HG03354 (cell line): ENCODE results near the gene ICAM1.
"Not testable (repeated sequence)": the region's sequence is repeated elsewhere in the genome, so short reads cannot be mapped to it uniquely, and the experiment has no call there.

ENCODE experiments used
- ATAC-seq: cut with Tn5 transposase; IDR thresholded peaks from one replicate; pipeline ENCODE4 v1.9.1; 2021; ENCODE audit warnings: mild to moderate bottlenecking; ENCODE audit not compliant: unreplicated experiment, poor library complexity, severe bottlenecking

The ICAM1 gene, protein sequence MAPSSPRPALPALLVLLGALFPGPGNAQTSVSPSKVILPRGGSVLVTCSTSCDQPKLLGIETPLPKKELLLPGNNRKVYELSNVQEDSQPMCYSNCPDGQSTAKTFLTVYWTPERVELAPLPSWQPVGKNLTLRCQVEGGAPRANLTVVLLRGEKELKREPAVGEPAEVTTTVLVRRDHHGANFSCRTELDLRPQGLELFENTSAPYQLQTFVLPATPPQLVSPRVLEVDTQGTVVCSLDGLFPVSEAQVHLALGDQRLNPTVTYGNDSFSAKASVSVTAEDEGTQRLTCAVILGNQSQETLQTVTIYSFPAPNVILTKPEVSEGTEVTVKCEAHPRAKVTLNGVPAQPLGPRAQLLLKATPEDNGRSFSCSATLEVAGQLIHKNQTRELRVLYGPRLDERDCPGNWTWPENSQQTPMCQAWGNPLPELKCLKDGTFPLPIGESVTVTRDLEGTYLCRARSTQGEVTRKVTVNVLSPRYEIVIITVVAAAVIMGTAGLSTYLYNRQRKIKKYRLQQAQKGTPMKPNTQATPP

GRCh38 chr19:10270616-10271394 is at the start of gene ICAM1:
Gene ICAM1, plus strand, starts transcription at chr19:10271120. Its CDS starts 40 bp downstream, at chr19:10271160.
- peak; percentile 57 for ATAC-seq

GRCh38 chr19:10222201-10222890 is 48.6 kb upstream of the ICAM1 start:
- ATAC-seq: no peak

GRCh38 chr19:10223488-10224213 is 47.3 kb upstream of the ICAM1 start:
- ATAC-seq: no peak

DNA sequence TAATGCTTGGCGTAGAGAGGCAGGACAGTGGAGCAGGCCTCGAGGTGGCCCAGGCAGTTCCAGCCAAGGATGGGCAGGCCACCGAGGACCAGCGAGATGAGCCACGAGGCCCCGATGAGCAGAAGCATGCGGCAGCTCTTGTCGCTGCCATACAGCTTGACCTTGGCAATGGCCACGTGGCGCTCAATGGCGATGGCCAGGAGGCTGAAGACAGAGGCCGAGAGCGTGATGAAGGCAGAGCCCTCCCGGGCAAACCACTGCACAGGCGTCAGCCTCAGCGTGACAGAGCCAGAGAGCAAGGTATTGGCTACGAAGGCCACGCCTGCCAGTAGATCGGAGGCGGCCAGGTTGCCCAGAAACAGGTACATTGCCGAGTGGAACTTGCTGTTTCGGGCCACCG is 46.6 kb upstream of the ICAM1 start:
- ATAC-seq: no peak

DNA sequence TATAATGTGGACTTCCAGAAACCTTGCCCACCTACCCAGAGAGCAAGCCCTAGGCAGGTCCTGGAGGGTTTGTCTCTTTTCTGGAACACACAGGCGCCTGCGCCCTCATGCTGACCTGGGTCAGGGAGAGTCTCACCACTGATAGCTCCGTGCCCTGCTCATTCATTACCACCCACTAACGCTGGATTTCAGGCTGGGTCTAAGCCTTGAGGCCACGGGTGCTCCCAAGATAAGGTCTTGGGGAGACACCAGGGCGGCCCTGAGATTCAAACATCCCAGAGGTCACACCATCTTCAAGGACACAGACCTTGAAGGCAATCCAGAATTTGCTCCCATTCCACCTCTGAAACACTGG is 44.9 kb upstream of the ICAM1 start:
- no peak for ATAC-seq

DNA sequence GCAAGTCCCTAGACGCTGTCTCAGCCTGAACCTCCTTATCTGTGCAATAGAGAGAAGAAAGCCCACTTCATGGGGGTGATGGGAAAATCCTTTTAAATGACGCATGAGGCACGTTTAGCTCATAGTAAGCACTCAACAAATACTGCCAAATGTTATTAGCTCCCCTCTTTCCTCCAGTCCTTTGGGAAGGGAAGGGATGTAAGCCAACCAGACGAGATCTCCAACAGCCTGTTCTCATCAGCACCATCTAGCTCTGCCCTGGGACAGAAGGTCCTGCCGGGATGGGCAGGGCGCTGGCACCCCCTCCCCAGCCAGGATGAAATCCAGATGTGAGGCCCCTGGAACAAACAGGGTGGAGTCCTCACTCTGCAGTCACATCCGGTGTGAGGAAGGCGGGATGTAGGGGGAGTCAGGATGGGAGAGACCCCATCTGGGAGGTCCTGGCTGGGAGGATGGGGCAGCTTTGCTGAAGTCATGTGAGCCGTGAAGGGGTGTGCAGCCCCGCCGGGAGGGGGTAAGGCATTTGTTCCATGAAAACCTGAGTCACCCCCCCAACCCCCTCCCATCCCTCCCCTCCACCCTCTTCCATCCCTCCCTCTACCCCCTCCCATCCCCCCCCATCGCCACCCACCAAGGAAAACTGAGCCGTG is 44.4 kb upstream of the ICAM1 start:
- no peak for ATAC-seq

DNA sequence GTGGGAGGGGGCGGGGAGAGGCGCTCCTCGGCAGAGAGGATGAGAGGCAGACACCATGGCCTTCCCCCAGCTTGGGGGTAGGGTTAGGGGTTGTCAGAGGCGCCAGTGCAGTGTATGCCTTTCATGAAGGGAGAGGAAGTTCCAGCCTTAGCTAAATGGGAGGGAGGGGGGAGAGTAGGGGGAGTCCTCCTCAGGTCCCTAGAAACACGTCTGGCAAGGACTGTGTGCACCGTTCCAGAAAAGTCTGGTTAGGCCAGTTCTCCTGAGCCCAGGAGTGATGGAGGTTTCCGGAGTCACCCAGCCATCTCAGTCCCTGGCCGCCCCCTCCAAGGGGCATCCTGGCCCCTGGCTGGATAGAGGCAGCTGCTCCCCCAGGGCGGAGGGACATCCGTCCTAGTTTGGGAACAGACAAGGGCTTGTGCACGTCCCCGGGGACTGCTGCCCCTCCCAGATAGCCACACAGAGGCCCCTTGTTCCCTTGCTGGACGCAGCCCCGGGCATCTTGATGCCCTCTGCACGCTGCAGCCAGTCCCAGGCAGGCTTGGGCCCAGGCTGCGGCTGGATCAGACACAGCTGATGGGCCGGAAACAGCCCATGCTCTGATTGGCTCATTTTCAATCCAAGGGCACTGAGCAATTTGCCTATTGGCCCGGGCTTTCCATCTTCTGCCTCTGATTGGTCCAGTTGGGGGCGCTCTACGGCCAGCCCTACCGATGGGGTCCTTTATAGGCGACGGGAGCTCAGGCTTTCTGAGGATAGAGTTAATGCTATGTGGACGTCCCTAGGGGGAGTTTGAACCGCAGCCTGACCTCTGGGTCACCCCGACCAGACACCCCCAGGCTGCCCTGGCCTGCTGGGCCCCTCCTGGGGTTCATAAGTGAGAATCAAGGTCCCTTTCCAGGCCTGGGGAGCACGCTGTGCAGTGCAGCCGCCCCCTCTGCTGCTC is 43.6 kb upstream of the ICAM1 start:
- no peak for ATAC-seq

- no peak for ATAC-seq
Measured at GRCh38 chr19:10228393-10228792, 42.5 kb upstream of the ICAM1 start.

GRCh38 chr19:10228920-10229319 is 42.0 kb upstream of the ICAM1 start:
- ATAC-seq: no peak

DNA sequence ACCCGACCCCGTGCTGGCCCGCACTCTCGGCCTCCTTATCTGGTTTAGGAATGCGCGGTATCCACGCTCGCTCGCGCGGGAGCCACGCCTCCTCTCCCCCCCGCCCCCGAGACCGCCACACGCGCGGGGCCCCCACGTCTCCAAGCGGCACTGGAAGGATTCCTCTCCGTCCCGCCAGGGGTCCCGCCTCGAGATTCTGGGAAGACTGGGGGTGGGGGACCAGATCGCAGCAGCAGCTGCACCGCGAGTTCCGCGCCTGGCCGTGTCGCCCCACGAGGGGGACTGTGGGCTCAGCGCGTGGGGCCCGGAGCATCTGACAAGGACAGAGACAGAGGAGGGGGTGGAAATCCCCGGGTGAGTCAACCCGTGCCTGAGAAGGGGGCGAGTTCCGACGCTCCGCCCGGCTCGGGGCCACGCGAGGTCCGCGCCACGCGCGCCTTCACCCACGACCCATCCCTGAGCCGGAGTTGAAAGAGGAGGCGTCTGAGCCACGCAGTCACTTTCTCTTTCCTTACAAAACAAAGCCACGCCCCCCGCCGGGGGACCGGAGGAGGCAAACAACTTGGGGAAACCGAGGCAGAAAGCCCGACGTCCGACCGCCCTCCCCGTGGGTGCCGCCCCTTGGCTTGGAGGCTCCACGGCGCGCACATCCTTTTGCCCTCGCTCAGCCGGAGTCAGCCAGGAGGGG is 40.6 kb upstream of the ICAM1 start:
- ATAC-seq: peak; percentile 20

- peak; percentile 46 for ATAC-seq
Measured at GRCh38 chr19:10230861-10231611, 39.9 kb upstream of the ICAM1 start, which contains the start of gene S1PR2. Gene S1PR2, minus strand, starts transcription at chr19:10231331. Its CDS starts 6,426 bp downstream, at chr19:10224905.

- no peak for ATAC-seq
Measured at GRCh38 chr19:10231612-10232228, 39.2 kb upstream of the ICAM1 start.

GRCh38 chr19:10233946-10234345 is 37.0 kb upstream of the ICAM1 start:
- ATAC-seq: no peak

DNA sequence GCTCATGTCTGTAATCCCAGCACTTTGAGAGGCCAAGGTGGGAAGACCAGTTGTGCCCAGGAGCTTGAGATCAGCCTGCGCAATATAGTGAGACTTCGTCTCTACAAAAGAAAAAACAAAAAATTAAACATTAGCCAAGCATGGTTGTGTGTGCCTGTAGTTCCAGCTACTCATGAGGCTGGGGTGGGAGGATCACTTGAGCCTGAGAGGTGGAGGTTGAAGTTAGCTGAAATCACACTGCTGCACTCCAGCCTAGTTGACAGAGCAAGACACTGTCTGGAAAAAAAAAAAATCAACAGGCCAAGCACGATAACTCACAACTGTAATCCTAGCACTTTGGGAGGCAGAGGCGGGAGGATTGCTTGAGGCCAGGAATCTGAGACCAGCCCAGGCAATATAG is 35.9 kb upstream of the ICAM1 start:
- ATAC-seq: no peak

DNA sequence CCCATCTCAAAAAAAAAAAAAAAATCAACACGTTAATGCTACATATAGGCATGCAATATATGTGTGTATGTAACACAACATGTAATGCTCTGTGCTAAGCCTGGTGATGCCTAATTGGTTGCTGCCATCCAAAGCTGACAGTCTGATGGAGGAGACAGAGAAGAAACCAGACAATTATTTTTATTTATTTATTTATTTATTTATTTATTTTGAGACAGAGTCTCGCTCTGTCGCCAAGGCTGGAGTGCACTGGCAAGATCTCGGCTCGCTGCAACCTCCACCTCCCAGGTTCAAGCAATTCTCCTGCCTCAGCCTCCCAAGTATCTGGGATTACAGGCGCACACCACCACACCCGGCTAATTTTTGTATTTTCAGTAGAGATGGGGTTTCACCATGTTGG is 35.5 kb upstream of the ICAM1 start:
- not testable (repeated sequence) for ATAC-seq

- no peak for ATAC-seq
Measured at GRCh38 chr19:10237702-10238101, 33.2 kb upstream of the ICAM1 start.
